Islet of Langerhans (tissue), 1 donor: ENCODE measurements around the gene LRIT3.
"Not testable (repeated sequence)": the region's sequence is repeated elsewhere in the genome, so short reads cannot be mapped to it uniquely, and the experiment has no call there.

Experiments used
- FAIRE-seq: peaks from one replicate; lab custom pipeline; 2011; peaks lifted over from hg19 to GRCh38; lab: Jason Lieb, UNC

LRIT3 gene

GRCh38 chr4:109859426-109860300 is 11.8 kb downstream of the LRIT3 start:
- not testable (repeated sequence) for FAIRE-seq

- no peak for FAIRE-seq
Observed at GRCh38 chr4:109861271-109861670, 13.4 kb downstream of the LRIT3 start.

GRCh38 chr4:109861916-109862511 is 14.1 kb downstream of the LRIT3 start:
- no peak for FAIRE-seq

GRCh38 chr4:109864134-109864533 is 16.2 kb downstream of the LRIT3 start:
- no peak for FAIRE-seq

- FAIRE-seq: no peak
Observed at GRCh38 chr4:109870061-109870460, 22.2 kb downstream of the LRIT3 start.

- no peak for FAIRE-seq
Observed at GRCh38 chr4:109872065-109872464, 24.2 kb downstream of the LRIT3 start.

GRCh38 chr4:109872950-109873656 is 25.2 kb downstream of the LRIT3 start:
- no peak for FAIRE-seq

- FAIRE-seq: no peak
Observed at GRCh38 chr4:109873791-109874514, 26.0 kb downstream of the LRIT3 start.

- no peak for FAIRE-seq
Observed at GRCh38 chr4:109875106-109875505, 27.2 kb downstream of the LRIT3 start.

- FAIRE-seq: not testable (repeated sequence)
Observed at GRCh38 chr4:109875553-109875952, 27.6 kb downstream of the LRIT3 start.

GRCh38 chr4:109876634-109877265 is 28.8 kb downstream of the LRIT3 start:
- FAIRE-seq: no peak

GRCh38 chr4:109877400-109877799 is 29.5 kb downstream of the LRIT3 start:
- no peak for FAIRE-seq

- FAIRE-seq: no peak
Observed at GRCh38 chr4:109878355-109878754, 30.4 kb downstream of the LRIT3 start.

GRCh38 chr4:109879081-109879480 is 31.2 kb downstream of the LRIT3 start:
- no peak for FAIRE-seq

GRCh38 chr4:109879636-109880314 is 31.9 kb downstream of the LRIT3 start:
- no peak for FAIRE-seq

GRCh38 chr4:109886303-109886702 is 38.4 kb downstream of the LRIT3 start:
- FAIRE-seq: no peak

GRCh38 chr4:109887071-109887470 is 39.2 kb downstream of the LRIT3 start:
- FAIRE-seq: no peak

- no peak for FAIRE-seq
Observed at GRCh38 chr4:109890076-109890475, 42.2 kb downstream of the LRIT3 start.

GRCh38 chr4:109902559-109903251 is 54.8 kb downstream of the LRIT3 start:
- no peak for FAIRE-seq

GRCh38 chr4:109908731-109909130 is 60.8 kb downstream of the LRIT3 start:
- no peak for FAIRE-seq

- no peak for FAIRE-seq
Observed at GRCh38 chr4:109910256-109910655, 62.3 kb downstream of the LRIT3 start.
